Osteoblast (primary cell): ENCODE results near the gene PARVA. TPM values are rescaled to one million over a fixed set of nuclear protein-coding genes. Genes with fewer than 3 reads are reported as not detected.

ENCODE experiments used
- DNase-seq: peaks from one replicate; pipeline ENCODE4 v3.0.0; 2011; ENCODE audit warnings: low spot score, mixed read lengths; ENCODE audit not compliant: insufficient read length; ENCODE audit errors: missing footprints
- H2AFZ ChIP-seq: 2 replicates; pipeline ENCODE4 v1.6.0; 2011; ENCODE audit warnings: mild to moderate bottlenecking, low read length
- H3K27ac ChIP-seq: 2 replicates; pipeline ENCODE4 v1.5.1; 2011; ENCODE audit warnings: mild to moderate bottlenecking, low read depth, low read length, moderate library complexity
- H3K27me3 ChIP-seq: 2 replicates; pipeline ENCODE4 v1.6.0; 2012; ENCODE audit warnings: mild to moderate bottlenecking, control low read depth, inconsistent platforms, low read length, moderate library complexity; ENCODE audit not compliant: insufficient read depth
- H3K36me3 ChIP-seq: 2 replicates; pipeline ENCODE4 v1.5.1; 2011; ENCODE audit warnings: mild to moderate bottlenecking, low read length, control low read depth, moderate library complexity; ENCODE audit not compliant: insufficient read depth
- H3K4me1 ChIP-seq: 2 replicates; pipeline ENCODE4 v1.5.1; 2011; ENCODE audit warnings: mild to moderate bottlenecking, low read length, control low read depth, moderate library complexity; ENCODE audit not compliant: insufficient read depth
- H3K4me2 ChIP-seq: 2 replicates; pipeline ENCODE4 v1.6.0; 2011; ENCODE audit warnings: mild to moderate bottlenecking, low read length; ENCODE audit not compliant: insufficient read depth
- H3K4me3 ChIP-seq: fragments of 200-600 bp; sonication (generic); 3 replicates; pipeline ENCODE4 v1.5.1; 2012; ENCODE audit warnings: mild to moderate bottlenecking, low read length, inconsistent platforms; ENCODE audit not compliant: insufficient read depth
- H3K79me2 ChIP-seq: 2 replicates; pipeline ENCODE4 v1.6.0; 2012; ENCODE audit warnings: mild to moderate bottlenecking, low read length, control low read depth, inconsistent platforms; ENCODE audit not compliant: insufficient read depth
- H3K9me3 ChIP-seq: 2 replicates; pipeline ENCODE4 v1.5.1; 2011; ENCODE audit warnings: low read depth, low read length, control low read depth
- H4K20me1 ChIP-seq: 2 replicates; pipeline ENCODE4 v1.6.0; 2012; ENCODE audit warnings: mild to moderate bottlenecking, low read length, control low read depth; ENCODE audit not compliant: insufficient read depth
- CTCF ChIP-seq: IDR thresholded peaks from 2 replicates; pipeline ENCODE4 v1.5.1; 2011; ENCODE audit warnings: mild to moderate bottlenecking, low read depth, low read length, moderate library complexity; ENCODE audit errors: extremely low read depth
- total RNA-seq: library from RNA; depleted of rRNA; stranded (reverse); fragments of >200 nt; gene quantifications from 2 replicates; pipeline ENCODE4 v1.2.3, GENCODE V29; 2012

PARVA gene
- total RNA-seq, 1 donor, result 74.9 TPM

GRCh38 chr11:12567746-12568460 is 190.5 kb downstream of the PARVA start:
- H3K27ac ChIP-seq, result no peak overlapping the region
- no peaks in the 10 kb centered on the region for H3K9me3 ChIP-seq
- H3K4me1 ChIP-seq, result peaks cover 5% of the 10 kb centered on the region
- H3K36me3 ChIP-seq, result no peaks in the 10 kb centered on the region
- H3K4me3 ChIP-seq, result no peak overlapping the region
- no peak overlapping the region for H3K4me2 ChIP-seq
- DNase-seq, result no peak
- H2AFZ ChIP-seq, result no peak overlapping the region
- no peaks in the 10 kb centered on the region for H3K79me2 ChIP-seq
- H3K27me3 ChIP-seq, result peaks cover 2% of the 10 kb centered on the region
- TF ChIP-seq CTCF, result no peak
- H4K20me1 ChIP-seq, result no peaks in the 10 kb centered on the region

GRCh38 chr11:12569499-12570425 is 192.4 kb downstream of the PARVA start:
- DNase-seq, result no peak
- Histone ChIP-seq H3K4me3 (no peak overlapping the region), H3K4me2 (peak overlapping the region; percentile 25), H2AFZ (no peak overlapping the region), H3K9me3 (no peaks in the 10 kb centered on the region), H3K27ac (peak overlapping the region; percentile 33), H3K4me1 (peaks cover 5% of the 10 kb centered on the region), H4K20me1 (no peaks in the 10 kb centered on the region), H3K79me2 (no peaks in the 10 kb centered on the region), H3K27me3 (peaks cover 2% of the 10 kb centered on the region), H3K36me3 (no peaks in the 10 kb centered on the region)
- TF ChIP-seq CTCF, result no peak

GRCh38 chr11:12573707-12574485 is 196.5 kb downstream of the PARVA start:
- no peaks in the 10 kb centered on the region for H3K79me2 ChIP-seq
- TF ChIP-seq CTCF, result no peak
- H2AFZ ChIP-seq, result no peak overlapping the region
- no peak overlapping the region for H3K27ac ChIP-seq
- H3K9me3 ChIP-seq, result no peaks in the 10 kb centered on the region
- H3K4me3 ChIP-seq, result no peak overlapping the region
- peaks cover 2% of the 10 kb centered on the region for H3K27me3 ChIP-seq
- no peak overlapping the region for H3K4me2 ChIP-seq
- H3K4me1 ChIP-seq, result peaks cover 5% of the 10 kb centered on the region
- no peaks in the 10 kb centered on the region for H4K20me1 ChIP-seq
- no peaks in the 10 kb centered on the region for H3K36me3 ChIP-seq
- DNase-seq, result no peak
